Embryonic facial prominence (tissue), 1 donor: ENCODE results near the gene C14orf119.

Experiments
- DNase-seq: peaks from one replicate; pipeline ENCODE4 v3.0.0-alpha.2; 2016; ENCODE audit errors: extremely low spot score

The C14orf119 gene

DNA sequence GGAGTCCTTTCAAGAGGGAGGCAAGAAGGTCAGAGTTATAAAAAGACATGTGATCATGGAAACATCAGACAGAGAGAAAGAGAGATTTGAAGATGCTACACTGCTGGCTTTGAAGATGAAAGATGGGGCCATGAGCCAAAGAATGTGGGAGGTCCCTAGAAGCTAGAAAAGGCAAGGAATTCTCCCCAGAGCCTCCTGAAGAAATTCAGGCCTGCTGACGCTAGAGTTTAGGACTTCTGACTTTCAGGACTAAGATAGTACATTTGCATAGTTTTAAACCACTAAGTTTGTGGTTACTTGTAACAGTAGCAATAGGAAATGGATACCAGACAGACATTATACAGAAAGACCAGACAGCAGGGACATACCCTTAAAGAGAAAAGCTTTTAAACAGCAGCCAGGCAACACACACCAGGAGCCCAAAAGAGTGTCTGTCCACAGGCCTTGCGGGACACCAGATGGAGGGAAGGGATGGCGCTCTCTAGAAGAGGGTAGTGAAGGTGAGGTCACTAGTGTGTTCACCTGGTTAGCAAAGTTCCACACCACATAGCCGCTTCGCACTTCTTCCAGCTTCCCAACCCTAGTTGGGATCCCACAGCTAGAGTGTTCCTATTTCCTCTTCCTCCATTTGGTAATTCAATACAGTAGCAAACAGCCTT, 53.4 kb downstream of the C14orf119 start:
- DNase-seq = no peak

DNA sequence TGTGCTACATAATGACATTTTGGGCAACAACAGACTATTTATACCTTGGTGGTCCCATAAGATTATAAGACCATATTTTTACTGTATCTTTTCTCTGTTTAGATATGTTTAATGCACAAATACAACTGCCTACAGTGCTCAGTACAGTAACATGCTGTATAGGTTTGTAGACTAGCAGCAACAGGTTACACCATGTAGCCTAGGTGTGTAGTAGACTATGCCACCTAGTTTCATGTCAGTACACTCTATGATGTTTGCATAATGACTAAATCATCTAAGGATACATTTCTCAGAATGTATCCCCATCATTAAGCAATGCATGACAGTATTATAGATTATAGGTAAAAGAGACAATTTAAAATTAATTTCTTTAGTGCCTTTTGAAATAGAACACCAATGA, 54.4 kb downstream of the C14orf119 start:
- DNase-seq = no peak
